DND-41 (cell line): ENCODE data around the gene SLC2A9.

Experiments used
- ATAC-seq: fragments of 200-7000 bp; cut with Tn5 transposase; 3 replicates; pipeline ENCODE4 v1.9.1; 2021; ENCODE audit warnings: low read depth; ENCODE audit not compliant: insufficient read depth
- DNase-seq: peaks from one replicate; pipeline ENCODE4 v3.0.0-alpha.2; 2020
- H2AFZ ChIP-seq: 2 replicates; pipeline ENCODE4 v1.6.0; 2012; ENCODE audit warnings: low read depth, low read length
- H3K27ac ChIP-seq: 2 replicates; pipeline ENCODE4 v1.5.1; 2012; ENCODE audit warnings: low read length, inconsistent platforms
- H3K27me3 ChIP-seq: fragments of 200-600 bp; sonication (generic); 2 replicates; pipeline ENCODE4 v1.6.0; 2012; ENCODE audit warnings: low read length, mild to moderate bottlenecking, inconsistent platforms; ENCODE audit not compliant: insufficient read depth, poor library complexity
- H3K36me3 ChIP-seq: 2 replicates; pipeline ENCODE4 v1.5.1; 2012; ENCODE audit warnings: low read length, inconsistent platforms; ENCODE audit not compliant: insufficient read depth
- H3K4me1 ChIP-seq: 2 replicates; pipeline ENCODE4 v1.5.1; 2012; ENCODE audit warnings: mild to moderate bottlenecking, low read length; ENCODE audit not compliant: insufficient read depth
- H3K4me2 ChIP-seq: 2 replicates; pipeline ENCODE4 v1.6.0; 2012; ENCODE audit warnings: mild to moderate bottlenecking, moderate library complexity, low read length, inconsistent platforms; ENCODE audit not compliant: insufficient read depth
- H3K4me3 ChIP-seq, 2 experiments: fragments of 200-600 bp in 1 of 2; shearing (Covaris generic) in 1 of 2; 2 replicates each; pipeline ENCODE4 v1.5.1; 2012 to 2016; ENCODE audit warnings: inconsistent platforms in 2 of 2, low read length in 2 of 2, mild to moderate bottlenecking in 2 of 2, low read depth in 1 of 2, moderate library complexity in 1 of 2
- H3K79me2 ChIP-seq: 2 replicates; pipeline ENCODE4 v1.6.0; 2012; ENCODE audit warnings: low read length, inconsistent platforms; ENCODE audit not compliant: insufficient read depth
- H3K9ac ChIP-seq: 2 replicates; pipeline ENCODE4 v1.6.0; 2012; ENCODE audit warnings: low read depth, mild to moderate bottlenecking, inconsistent platforms, low read length, moderate library complexity
- H3K9me3 ChIP-seq: 2 replicates; pipeline ENCODE4 v1.5.1; 2012; ENCODE audit warnings: low read length, moderate library complexity, mild to moderate bottlenecking, inconsistent platforms; ENCODE audit not compliant: insufficient read depth, severe bottlenecking
- H4K20me1 ChIP-seq: 2 replicates; pipeline ENCODE4 v1.6.0; 2012; ENCODE audit warnings: low read length; ENCODE audit not compliant: insufficient read depth
- CTCF ChIP-seq: IDR thresholded peaks from 2 replicates; pipeline ENCODE4 v1.5.1; 2012; ENCODE audit warnings: borderline replicate concordance, low read length, moderate library complexity, mild to moderate bottlenecking; ENCODE audit not compliant: poor library complexity, severe bottlenecking; ENCODE audit errors: extremely low read depth
- EZH2 ChIP-seq: IDR thresholded peaks from 3 replicates; pipeline ENCODE4 v1.6.1; 2012; ENCODE audit warnings: borderline replicate concordance, low read depth, mild to moderate bottlenecking, moderate library complexity, low read length, inconsistent platforms; ENCODE audit not compliant: severe bottlenecking

SLC2A9 gene

DNA sequence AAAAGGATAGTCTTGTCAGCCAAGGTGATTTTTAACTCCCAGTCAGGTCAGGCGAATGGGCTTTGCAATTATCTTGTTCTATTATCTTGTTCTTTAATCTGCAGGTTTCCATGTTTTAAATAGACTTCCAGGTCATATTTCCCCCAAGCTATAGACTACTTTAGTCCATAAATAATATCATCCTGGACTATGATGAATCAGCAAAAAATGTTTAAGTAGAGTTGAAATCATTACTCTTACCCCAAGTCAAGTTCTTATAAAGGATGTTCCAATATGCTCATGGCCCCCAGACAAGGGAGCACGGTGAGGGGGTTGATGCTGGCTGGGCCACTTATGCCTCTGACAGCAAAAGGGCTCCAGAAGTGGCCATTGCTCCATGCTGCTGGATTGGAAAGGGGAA is 75.1 kb downstream of the SLC2A9 start:
- no peaks in the 10 kb centered on the region for H3K36me3 ChIP-seq
- no peak overlapping the region for H3K9ac ChIP-seq
- ATAC-seq: no peak
- H3K4me1 ChIP-seq: no peaks in the 10 kb centered on the region
- H2AFZ ChIP-seq: no peak overlapping the region
- TF ChIP-seq CTCF: no peak
- no peak for TF ChIP-seq EZH2
- no peaks in the 10 kb centered on the region for H4K20me1 ChIP-seq
- H3K4me3 ChIP-seq: no peak overlapping the region
- H3K27ac ChIP-seq: no peak overlapping the region
- no peaks in the 10 kb centered on the region for H3K9me3 ChIP-seq
- no peaks in the 10 kb centered on the region for H3K27me3 ChIP-seq
- H3K4me2 ChIP-seq: no peak overlapping the region
- no peaks in the 10 kb centered on the region for H3K79me2 ChIP-seq
- DNase-seq: no peak

GRCh38 chr4:9944431-9945425 is 76.6 kb downstream of the SLC2A9 start:
- Histone ChIP-seq H3K9ac (no peak overlapping the region), H3K79me2 (no peaks in the 10 kb centered on the region), H3K4me1 (no peaks in the 10 kb centered on the region), H3K4me2 (no peak overlapping the region), H3K4me3 (no peak overlapping the region), H4K20me1 (no peaks in the 10 kb centered on the region), H3K27ac (no peak overlapping the region), H3K36me3 (no peaks in the 10 kb centered on the region), H2AFZ (no peak overlapping the region), H3K9me3 (no peaks in the 10 kb centered on the region), H3K27me3 (no peaks in the 10 kb centered on the region)
- DNase-seq: no peak
- TF ChIP-seq CTCF: no peak
- TF ChIP-seq EZH2: no peak
- ATAC-seq: no peak

GRCh38 chr4:9943761-9944160 is 77.5 kb downstream of the SLC2A9 start:
- TF ChIP-seq CTCF (no peak), EZH2 (no peak)
- H2AFZ ChIP-seq: no peak overlapping the region
- ATAC-seq: no peak

More at GRCh38 chr4:9943761-9944160, 77.5 kb downstream of the SLC2A9 start:
- Histone ChIP-seq H3K9me3 (no peaks in the 10 kb centered on the region), H3K27me3 (no peaks in the 10 kb centered on the region), H3K36me3 (no peaks in the 10 kb centered on the region), H3K4me3 (no peak overlapping the region), H4K20me1 (no peaks in the 10 kb centered on the region), H3K9ac (no peak overlapping the region), H3K4me2 (no peak overlapping the region), H3K4me1 (no peaks in the 10 kb centered on the region), H3K27ac (no peak overlapping the region), H3K79me2 (no peaks in the 10 kb centered on the region)
- DNase-seq: no peak
